GM18505 (cell line): ENCODE results near the gene CLEC20A.

ENCODE experiments used
- ATAC-seq: cut with Tn5 transposase; IDR thresholded peaks from one replicate; pipeline ENCODE4 v1.9.1; 2021; ENCODE audit not compliant: unreplicated experiment
- POLR2A ChIP-seq: IDR thresholded peaks from 4 replicates; pipeline ENCODE4 v1.6.1; 2011; ENCODE audit warnings: borderline replicate concordance; ENCODE audit not compliant: insufficient read depth, insufficient read length; ENCODE audit errors: extremely low read depth

Gene CLEC20A

GRCh38 chr1:178490136-178490535, 6.6 kb downstream of the CLEC20A start:
- TF ChIP-seq POLR2A = no peak
- no peak for ATAC-seq

DNA sequence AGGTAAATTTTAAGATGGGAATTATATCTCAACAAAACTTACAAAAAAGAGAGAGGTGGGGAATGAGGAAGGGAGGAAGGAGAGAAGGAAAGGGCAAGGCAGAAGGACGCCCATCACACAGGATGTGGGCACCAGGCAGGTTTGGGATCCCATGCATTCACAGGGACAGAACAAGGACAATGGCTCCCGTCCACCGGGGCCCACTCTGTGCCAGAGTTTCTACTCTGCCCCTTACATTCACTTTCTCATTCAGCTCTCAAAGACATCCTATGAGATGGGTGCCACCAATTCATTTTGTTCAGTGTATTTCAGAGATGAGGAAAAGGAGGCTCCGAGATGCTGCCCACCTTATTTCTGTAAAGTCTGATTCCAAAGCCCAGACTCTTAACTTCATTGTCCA, 7.4 kb downstream of the CLEC20A start:
- TF ChIP-seq POLR2A = no peak
- ATAC-seq = no peak

GRCh38 chr1:178488393-178488792, 8.4 kb downstream of the CLEC20A start:
- no peak for TF ChIP-seq POLR2A
- no peak for ATAC-seq

DNA sequence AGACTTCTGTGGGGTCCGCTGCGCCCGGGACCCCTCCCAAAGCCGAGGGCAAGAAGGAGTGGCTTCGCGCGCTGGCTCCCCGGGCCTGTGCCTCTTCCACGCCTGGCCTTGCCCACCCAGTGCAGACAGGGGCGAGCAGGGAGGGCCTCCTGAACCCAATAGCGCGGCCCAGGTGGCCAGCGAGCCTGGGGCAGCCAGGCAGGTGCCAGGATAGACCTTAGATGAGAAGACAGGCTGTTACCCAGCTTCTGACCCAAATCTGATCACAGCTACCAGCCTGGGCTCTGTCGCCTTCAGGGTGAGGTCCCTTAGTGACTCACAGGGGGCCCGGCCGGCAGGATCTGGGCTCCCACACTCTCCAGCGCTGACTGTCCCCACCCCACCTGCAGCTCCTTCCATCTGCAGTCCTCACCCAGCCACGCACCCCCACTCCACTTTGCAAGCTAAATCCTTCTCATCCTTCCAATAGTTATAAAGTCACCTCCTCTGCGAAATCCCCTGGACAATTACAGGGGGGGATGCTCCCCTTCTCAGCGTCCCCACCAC, 9.6 kb downstream of the CLEC20A start:
- TF ChIP-seq POLR2A = no peak
- ATAC-seq = no peak

DNA sequence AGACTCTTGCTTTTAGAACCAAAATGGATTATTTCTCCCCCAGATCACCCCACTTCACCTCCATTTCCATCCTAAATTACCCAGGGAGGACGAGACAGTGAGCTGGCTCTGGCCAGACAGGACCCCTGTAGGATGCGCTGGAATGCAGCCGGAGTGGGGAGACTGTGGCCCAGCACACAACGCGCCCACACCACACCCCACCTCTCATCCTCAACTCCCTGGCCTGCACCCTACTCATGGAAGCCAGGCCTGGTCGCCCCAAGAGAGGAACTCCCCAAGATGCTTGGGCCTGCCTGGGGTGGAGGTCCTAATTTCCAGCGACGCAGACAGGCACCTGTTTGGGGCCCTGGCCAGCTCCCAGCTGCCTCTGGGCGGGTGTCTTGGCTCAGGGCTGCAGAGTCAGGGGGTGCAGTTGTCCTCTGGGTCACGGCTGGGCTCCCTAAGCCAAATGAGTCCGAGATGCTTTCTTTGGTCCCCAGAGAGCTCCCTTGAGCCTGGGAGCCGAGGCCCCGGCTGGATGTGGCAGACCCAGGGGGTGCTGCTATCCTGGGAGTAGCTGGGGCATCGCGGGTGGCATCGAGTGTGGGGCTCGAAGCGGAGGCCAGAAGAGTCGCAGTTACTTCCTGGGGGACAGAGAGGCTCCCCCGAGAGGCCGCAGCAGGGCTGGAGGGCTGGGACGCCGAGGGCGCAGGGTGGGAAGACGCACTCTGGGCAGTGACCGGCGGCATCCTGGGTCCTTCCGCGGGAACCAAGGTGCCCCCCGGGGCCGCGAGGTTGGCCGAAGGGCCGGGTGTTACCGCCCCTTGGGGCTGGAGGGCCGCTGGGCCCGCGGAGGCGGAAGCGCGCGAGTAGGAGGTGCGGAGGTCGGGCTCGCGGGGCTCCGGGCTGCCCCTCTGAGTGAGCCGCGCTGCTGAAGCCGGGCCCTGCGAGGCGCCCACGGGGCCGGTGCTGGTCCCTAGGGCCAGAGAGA, 10.4 kb downstream of the CLEC20A start:
- TF ChIP-seq POLR2A = no peak
- no peak for ATAC-seq

DNA sequence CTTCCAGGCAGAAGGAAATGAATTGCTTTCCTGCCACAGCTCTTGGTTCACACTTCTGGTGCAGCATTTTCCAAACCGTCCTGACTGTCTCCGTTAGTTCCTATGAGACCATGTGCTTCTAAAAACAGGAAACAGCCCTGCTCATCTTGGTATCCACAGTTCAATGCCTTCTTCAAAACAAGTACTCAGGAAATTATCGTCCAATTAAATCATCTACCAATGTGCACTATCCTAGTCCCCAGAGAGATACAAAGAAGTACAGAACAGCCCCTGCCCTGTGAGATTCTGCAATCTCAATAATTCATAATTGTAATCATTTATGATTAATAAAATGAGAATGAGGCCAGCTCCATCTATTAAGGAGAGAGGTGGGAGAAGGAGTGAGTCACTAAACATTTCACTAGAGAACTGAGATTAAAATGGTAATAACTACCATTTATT, 11.2 kb downstream of the CLEC20A start:
- ATAC-seq = no peak
- TF ChIP-seq POLR2A = no peak

- no peak for TF ChIP-seq POLR2A
- ATAC-seq = no peak
Measured at GRCh38 chr1:178484698-178485225, 12.0 kb downstream of the CLEC20A start.

GRCh38 chr1:178483251-178483957, 13.4 kb downstream of the CLEC20A start:
- ATAC-seq = no peak
- no peak for TF ChIP-seq POLR2A

DNA sequence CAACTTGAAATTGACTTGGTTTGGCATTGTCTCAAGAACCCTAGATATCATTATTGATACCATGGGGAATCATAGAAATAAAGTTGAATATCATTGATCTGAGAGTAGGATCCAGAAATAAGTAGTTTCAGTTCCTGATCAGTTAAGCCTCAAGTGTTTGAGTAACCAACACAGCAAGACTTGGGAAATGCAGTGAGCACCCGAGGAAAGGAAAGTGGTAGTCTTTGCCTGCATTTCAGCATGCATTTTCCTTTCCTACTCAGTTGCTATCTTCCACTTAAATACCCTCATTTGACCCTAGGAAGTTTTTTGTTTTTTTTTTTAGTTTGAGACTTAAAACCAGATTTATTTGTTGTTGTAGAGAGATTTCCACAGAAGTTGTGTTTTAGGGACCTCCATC, 18.9 kb downstream of the CLEC20A start:
- no peak for TF ChIP-seq POLR2A
- no peak for ATAC-seq

- no peak for TF ChIP-seq POLR2A
Measured at GRCh38 chr1:178477373-178477772, 19.4 kb downstream of the CLEC20A start.

GRCh38 chr1:178472531-178472930, 24.2 kb downstream of the CLEC20A start:
- ATAC-seq = no peak
- no peak for TF ChIP-seq POLR2A

More at GRCh38 chr1:178477373-178477772, 19.4 kb downstream of the CLEC20A start:
- no peak for ATAC-seq

DNA sequence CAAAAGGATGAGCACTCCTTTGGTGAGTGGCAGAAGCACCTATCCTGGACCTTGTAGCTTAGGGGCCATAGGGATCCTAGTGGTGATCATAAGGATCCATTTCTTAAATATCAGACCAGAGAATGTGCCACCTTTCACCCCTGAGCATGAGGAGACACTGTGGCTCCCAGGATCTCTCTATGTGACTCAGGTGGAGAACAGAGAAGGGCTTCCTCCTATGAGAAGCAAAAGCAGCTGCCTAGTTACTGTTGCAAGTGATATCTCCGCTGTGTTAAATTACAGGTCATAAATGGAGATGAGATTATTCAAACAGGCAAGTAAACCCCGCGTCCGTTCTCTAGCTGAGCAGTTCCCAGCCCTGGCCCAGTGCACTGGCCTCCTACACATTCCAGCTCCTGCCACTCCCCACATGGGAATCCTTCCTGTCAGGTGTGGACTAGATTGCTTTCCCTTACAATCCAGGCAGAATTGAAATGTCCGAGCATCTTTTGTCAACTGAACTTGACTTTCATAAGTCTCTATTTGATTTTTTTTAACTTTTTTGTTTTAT, 26.3 kb downstream of the CLEC20A start:
- TF ChIP-seq POLR2A = no peak
- ATAC-seq = no peak

GRCh38 chr1:178467837-178468236, 28.9 kb downstream of the CLEC20A start:
- TF ChIP-seq POLR2A = no peak
- no peak for ATAC-seq
